ENCODE data around the gene MCAM.

The MCAM gene

GRCh38 chr11:119363081-119363850 is 46.3 kb upstream of the MCAM start:
- peak overlapping the region; percentile 93 for H3K4me3 ChIP-seq (ENCODE audit: low read length)
- no peak for TF ChIP-seq EZH2phosphoT487 (IDR thresholded peaks at IDR 0.05; ENCODE audit: borderline replicate concordance, low read length)
- no peak for TF ChIP-seq CTCF (IDR thresholded peaks at IDR 0.05; ENCODE audit: low read depth, low read length, poor library complexity, severe bottlenecking)

GRCh38 chr11:119362741-119363080 is 45.8 kb upstream of the MCAM start:
- H3K79me2 ChIP-seq (ENCODE audit: control insufficient read depth, low read length): peaks cover 35% of the 10 kb centered on the region
- peak overlapping the region; percentile 93 for H3K4me3 ChIP-seq (ENCODE audit: low read length)
- H3K27me3 ChIP-seq (ENCODE audit: control insufficient read depth, low read length): peaks cover 6% of the 10 kb centered on the region; the same call in 1 of the 2 replicates
- peak overlapping the region; percentile 91 for H3K4me2 ChIP-seq (ENCODE audit: low read length)
- H4K20me1 ChIP-seq (ENCODE audit: control insufficient read depth, insufficient read depth, low read depth, low read length): no peaks in the 10 kb centered on the region
- peak overlapping the region; percentile 63 for H3K27ac ChIP-seq (ENCODE audit: low read depth, low read length)
- H3K36me3 ChIP-seq (ENCODE audit: control insufficient read depth, low read length): peaks cover 28% of the 10 kb centered on the region
- H3F3A ChIP-seq (ENCODE audit: control insufficient read depth, insufficient read depth): 0 out of 2 replicates have a peak, but pooled peaks cover 5% of the 10 kb centered on the region
- TF ChIP-seq CTCF (IDR thresholded peaks at IDR 0.05; ENCODE audit: low read depth, low read length, poor library complexity, severe bottlenecking) (no peak), EZH2phosphoT487 (IDR thresholded peaks at IDR 0.05; ENCODE audit: borderline replicate concordance, low read length) (no peak)
- H3K4me1 ChIP-seq (ENCODE audit: control insufficient read depth, low read length): peaks cover 95% of the 10 kb centered on the region
- H3K9me3 ChIP-seq (ENCODE audit: control insufficient read depth, insufficient read depth, low read length): no peaks in the 10 kb centered on the region
- no peaks in the 10 kb centered on the region for H3K9me2 ChIP-seq (replicated peaks; ENCODE audit: control insufficient read depth, low read length)

More at GRCh38 chr11:119363081-119363850, 46.3 kb upstream of the MCAM start:
- Histone ChIP-seq H3K9me3 (ENCODE audit: control insufficient read depth, insufficient read depth, low read length) (no peaks in the 10 kb centered on the region), H3K4me2 (ENCODE audit: low read length) (peak overlapping the region; percentile 91), H4K20me1 (ENCODE audit: control insufficient read depth, insufficient read depth, low read depth, low read length) (no peaks in the 10 kb centered on the region), H3K79me2 (ENCODE audit: control insufficient read depth, low read length) (peaks cover 35% of the 10 kb centered on the region), H3K27ac (ENCODE audit: low read depth, low read length) (peak overlapping the region; percentile 63), H3K27me3 (ENCODE audit: control insufficient read depth, low read length) (peaks cover 6% of the 10 kb centered on the region; the same call in 1 of the 2 replicates), H3K36me3 (ENCODE audit: control insufficient read depth, low read length) (peaks cover 24% of the 10 kb centered on the region), H3F3A (ENCODE audit: control insufficient read depth, insufficient read depth) (0 out of 2 replicates have a peak, but pooled peaks cover 5% of the 10 kb centered on the region), H3K4me1 (ENCODE audit: control insufficient read depth, low read length) (peaks cover 95% of the 10 kb centered on the region), H3K9me2 (replicated peaks; ENCODE audit: control insufficient read depth, low read length) (no peaks in the 10 kb centered on the region)

GRCh38 chr11:119361941-119362725 is 45.2 kb upstream of the MCAM start:
- H3K27me3 ChIP-seq (ENCODE audit: control insufficient read depth, low read length): peaks cover 6% of the 10 kb centered on the region; the same call in 1 of the 2 replicates
- peak overlapping the region; percentile 93 for H3K4me3 ChIP-seq (ENCODE audit: low read length)
- peaks cover 94% of the 10 kb centered on the region for H3K4me1 ChIP-seq (ENCODE audit: control insufficient read depth, low read length)
- H3K9me2 ChIP-seq (replicated peaks; ENCODE audit: control insufficient read depth, low read length): no peaks in the 10 kb centered on the region
- peak overlapping the region; percentile 91 for H3K4me2 ChIP-seq (ENCODE audit: low read length)
- H3F3A ChIP-seq (ENCODE audit: control insufficient read depth, insufficient read depth): 0 out of 2 replicates have a peak, but pooled peaks cover 5% of the 10 kb centered on the region
- peaks cover 35% of the 10 kb centered on the region for H3K79me2 ChIP-seq (ENCODE audit: control insufficient read depth, low read length)
- TF ChIP-seq EZH2phosphoT487 (IDR thresholded peaks at IDR 0.05; ENCODE audit: borderline replicate concordance, low read length) (no peak), CTCF (IDR thresholded peaks at IDR 0.05; ENCODE audit: low read depth, low read length, poor library complexity, severe bottlenecking) (no peak)
- no peaks in the 10 kb centered on the region for H3K9me3 ChIP-seq (ENCODE audit: control insufficient read depth, insufficient read depth, low read length)
- H3K36me3 ChIP-seq (ENCODE audit: control insufficient read depth, low read length): peaks cover 33% of the 10 kb centered on the region
- no peaks in the 10 kb centered on the region for H4K20me1 ChIP-seq (ENCODE audit: control insufficient read depth, insufficient read depth, low read depth, low read length)
- H3K27ac ChIP-seq (ENCODE audit: low read depth, low read length): peak overlapping the region; percentile 63

All from DOHH2 (cell line).